H1 (cell line): ENCODE measurements around the gene CNNM4. TPM values are rescaled to one million over a fixed set of nuclear protein-coding genes. Genes with fewer than 3 reads are reported as not detected.

ENCODE experiments used
- BACH1 ChIP-seq: IDR thresholded peaks from 2 replicates; pipeline ENCODE4 v1.6.1; 2012; ENCODE audit warnings: low read length, improper control_type of control experiment
- CEBPB ChIP-seq: IDR thresholded peaks from 2 replicates; pipeline ENCODE4 v1.6.1; 2012; ENCODE audit warnings: low read depth, low read length
- HDAC2 ChIP-seq, 2 experiments: fragments of 300-600 bp in 1 of 2; sonication (generic) in 1 of 2; IDR thresholded peaks; 2 replicates each; pipeline ENCODE4 v1.6.1; 2011 to 2012; ENCODE audit warnings: low read depth in 2 of 2, low read length in 2 of 2, mild to moderate bottlenecking in 2 of 2, moderate library complexity in 2 of 2, borderline replicate concordance in 1 of 2, inconsistent platforms in 1 of 2
- PHF8 ChIP-seq: fragments of 200-600 bp; sonication (generic); conservative IDR thresholded peaks from 2 replicates; pipeline ENCODE4 v1.7.1; 2012; ENCODE audit warnings: low read depth, mild to moderate bottlenecking, inconsistent platforms, low read length, moderate library complexity
- SUZ12 ChIP-seq: fragments of 200-600 bp; sonication (generic); IDR thresholded peaks from 2 replicates; pipeline ENCODE4 v1.6.1; 2012; ENCODE audit warnings: mild to moderate bottlenecking, inconsistent platforms, low read length, moderate library complexity, mixed read lengths
- polyA plus RNA-seq, 7 experiments: library from polyadenylated mRNA; depleted of rRNA in 3 of 7; stranded (reverse) in 5 of 7; unstranded in 2 of 7; fragments of >200 nt in 5 of 7; fragments of 200-250 nt in 2 of 7; gene quantifications; 1 replicate in 5 of 7; 2 replicates in 1 of 7; 4 replicates in 1 of 7; pipeline versions ENCODE4 v1.2.1 to v1.2.3, GENCODE V29; 2011 to 2013; ENCODE audit warnings: missing spikeins in 2 of 7, mixed read lengths in 2 of 7
- total RNA-seq: library from RNA; stranded (reverse); fragmentation: NEBNext Ultra II Directional; extraction: Animal tissue kit (Norgen Biotek cat#: 25700); gene quantifications from 2 replicates; pipeline ENCODE4 v1.2.1, GENCODE V29; 2021
- TF ChIP-seq, protein P1 (sequence below): fragments of 300-600 bp; sonication (generic); IDR thresholded peaks from 2 replicates; pipeline ENCODE4 v1.7.1; 2012; ENCODE audit warnings: low read length, moderate library complexity, mild to moderate bottlenecking, inconsistent platforms; ENCODE audit not compliant: insufficient replicate concordance

The CNNM4 gene
- total and polyA plus RNA-seq, 2 of the 8 experiments (the other 6 are each of a cell fraction or from before 2014, with no cell fraction given) = 10.3 to 11.0 TPM

DNA sequence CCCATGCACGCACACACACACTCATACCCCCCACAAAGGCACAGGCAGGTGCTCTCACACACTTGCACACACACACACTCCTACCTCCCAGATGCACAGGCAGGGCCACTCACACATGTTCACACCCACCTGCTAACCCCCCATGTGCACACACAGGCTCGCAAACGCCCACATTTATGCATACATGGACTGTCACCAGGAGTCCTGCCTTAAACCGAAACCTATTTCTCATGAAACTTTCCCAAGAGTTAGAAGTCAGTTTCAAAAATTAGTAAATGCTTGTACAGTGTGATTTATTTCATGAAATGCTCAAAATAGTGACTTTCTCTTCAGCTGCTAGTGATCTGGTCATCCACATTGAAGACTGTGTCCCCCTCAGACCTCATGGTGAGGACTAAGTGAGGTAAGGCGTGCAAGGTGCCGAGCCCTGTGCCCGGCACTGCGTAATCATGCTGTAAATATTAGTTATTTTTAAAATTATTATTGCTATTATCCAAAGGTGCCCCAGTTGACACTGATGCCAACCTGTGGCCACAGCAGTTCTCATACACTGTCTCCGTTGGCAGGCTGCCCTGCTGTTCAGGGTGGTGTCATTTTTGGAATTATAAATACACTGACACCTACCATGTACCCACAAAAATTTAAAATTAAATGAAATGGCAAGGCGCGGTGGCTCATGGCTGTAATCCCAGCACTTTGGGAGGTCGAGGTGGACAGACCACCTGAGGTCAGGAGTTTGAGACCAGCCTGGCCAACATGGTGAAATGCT, 12.4 kb downstream of the CNNM4 start (continued):
- TF ChIP-seq, protein P1, sequence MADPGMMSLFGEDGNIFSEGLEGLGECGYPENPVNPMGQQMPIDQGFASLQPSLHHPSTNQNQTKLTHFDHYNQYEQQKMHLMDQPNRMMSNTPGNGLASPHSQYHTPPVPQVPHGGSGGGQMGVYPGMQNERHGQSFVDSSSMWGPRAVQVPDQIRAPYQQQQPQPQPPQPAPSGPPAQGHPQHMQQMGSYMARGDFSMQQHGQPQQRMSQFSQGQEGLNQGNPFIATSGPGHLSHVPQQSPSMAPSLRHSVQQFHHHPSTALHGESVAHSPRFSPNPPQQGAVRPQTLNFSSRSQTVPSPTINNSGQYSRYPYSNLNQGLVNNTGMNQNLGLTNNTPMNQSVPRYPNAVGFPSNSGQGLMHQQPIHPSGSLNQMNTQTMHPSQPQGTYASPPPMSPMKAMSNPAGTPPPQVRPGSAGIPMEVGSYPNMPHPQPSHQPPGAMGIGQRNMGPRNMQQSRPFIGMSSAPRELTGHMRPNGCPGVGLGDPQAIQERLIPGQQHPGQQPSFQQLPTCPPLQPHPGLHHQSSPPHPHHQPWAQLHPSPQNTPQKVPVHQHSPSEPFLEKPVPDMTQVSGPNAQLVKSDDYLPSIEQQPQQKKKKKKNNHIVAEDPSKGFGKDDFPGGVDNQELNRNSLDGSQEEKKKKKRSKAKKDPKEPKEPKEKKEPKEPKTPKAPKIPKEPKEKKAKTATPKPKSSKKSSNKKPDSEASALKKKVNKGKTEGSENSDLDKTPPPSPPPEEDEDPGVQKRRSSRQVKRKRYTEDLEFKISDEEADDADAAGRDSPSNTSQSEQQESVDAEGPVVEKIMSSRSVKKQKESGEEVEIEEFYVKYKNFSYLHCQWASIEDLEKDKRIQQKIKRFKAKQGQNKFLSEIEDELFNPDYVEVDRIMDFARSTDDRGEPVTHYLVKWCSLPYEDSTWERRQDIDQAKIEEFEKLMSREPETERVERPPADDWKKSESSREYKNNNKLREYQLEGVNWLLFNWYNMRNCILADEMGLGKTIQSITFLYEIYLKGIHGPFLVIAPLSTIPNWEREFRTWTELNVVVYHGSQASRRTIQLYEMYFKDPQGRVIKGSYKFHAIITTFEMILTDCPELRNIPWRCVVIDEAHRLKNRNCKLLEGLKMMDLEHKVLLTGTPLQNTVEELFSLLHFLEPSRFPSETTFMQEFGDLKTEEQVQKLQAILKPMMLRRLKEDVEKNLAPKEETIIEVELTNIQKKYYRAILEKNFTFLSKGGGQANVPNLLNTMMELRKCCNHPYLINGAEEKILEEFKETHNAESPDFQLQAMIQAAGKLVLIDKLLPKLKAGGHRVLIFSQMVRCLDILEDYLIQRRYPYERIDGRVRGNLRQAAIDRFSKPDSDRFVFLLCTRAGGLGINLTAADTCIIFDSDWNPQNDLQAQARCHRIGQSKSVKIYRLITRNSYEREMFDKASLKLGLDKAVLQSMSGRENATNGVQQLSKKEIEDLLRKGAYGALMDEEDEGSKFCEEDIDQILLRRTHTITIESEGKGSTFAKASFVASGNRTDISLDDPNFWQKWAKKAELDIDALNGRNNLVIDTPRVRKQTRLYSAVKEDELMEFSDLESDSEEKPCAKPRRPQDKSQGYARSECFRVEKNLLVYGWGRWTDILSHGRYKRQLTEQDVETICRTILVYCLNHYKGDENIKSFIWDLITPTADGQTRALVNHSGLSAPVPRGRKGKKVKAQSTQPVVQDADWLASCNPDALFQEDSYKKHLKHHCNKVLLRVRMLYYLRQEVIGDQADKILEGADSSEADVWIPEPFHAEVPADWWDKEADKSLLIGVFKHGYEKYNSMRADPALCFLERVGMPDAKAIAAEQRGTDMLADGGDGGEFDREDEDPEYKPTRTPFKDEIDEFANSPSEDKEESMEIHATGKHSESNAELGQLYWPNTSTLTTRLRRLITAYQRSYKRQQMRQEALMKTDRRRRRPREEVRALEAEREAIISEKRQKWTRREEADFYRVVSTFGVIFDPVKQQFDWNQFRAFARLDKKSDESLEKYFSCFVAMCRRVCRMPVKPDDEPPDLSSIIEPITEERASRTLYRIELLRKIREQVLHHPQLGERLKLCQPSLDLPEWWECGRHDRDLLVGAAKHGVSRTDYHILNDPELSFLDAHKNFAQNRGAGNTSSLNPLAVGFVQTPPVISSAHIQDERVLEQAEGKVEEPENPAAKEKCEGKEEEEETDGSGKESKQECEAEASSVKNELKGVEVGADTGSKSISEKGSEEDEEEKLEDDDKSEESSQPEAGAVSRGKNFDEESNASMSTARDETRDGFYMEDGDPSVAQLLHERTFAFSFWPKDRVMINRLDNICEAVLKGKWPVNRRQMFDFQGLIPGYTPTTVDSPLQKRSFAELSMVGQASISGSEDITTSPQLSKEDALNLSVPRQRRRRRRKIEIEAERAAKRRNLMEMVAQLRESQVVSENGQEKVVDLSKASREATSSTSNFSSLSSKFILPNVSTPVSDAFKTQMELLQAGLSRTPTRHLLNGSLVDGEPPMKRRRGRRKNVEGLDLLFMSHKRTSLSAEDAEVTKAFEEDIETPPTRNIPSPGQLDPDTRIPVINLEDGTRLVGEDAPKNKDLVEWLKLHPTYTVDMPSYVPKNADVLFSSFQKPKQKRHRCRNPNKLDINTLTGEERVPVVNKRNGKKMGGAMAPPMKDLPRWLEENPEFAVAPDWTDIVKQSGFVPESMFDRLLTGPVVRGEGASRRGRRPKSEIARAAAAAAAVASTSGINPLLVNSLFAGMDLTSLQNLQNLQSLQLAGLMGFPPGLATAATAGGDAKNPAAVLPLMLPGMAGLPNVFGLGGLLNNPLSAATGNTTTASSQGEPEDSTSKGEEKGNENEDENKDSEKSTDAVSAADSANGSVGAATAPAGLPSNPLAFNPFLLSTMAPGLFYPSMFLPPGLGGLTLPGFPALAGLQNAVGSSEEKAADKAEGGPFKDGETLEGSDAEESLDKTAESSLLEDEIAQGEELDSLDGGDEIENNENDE = no peak
- TF ChIP-seq CEBPB (no peak), HDAC2 (IDR thresholded peaks at IDR 0.05; ENCODE audit: borderline replicate concordance in 1 of 2, low read depth in 2 of 2, low read length in 2 of 2) (no peak), PHF8 (no peak), SUZ12 (no peak), BACH1 (no peak)
